DLD1 (cell line): Measurements from ENCODE around the gene VSTM2L.
"Not testable (repeated sequence)": the region's sequence is repeated elsewhere in the genome, so short reads cannot be mapped to it uniquely, and the experiment has no call there.

Experiments used
- in situ Hi-C: cut with HindIII; loops from 2 replicates; pipeline ENCODE4 v1.10.0; 2017; ENCODE audit warnings: low sequenced_read_pairs

Gene VSTM2L

DNA sequence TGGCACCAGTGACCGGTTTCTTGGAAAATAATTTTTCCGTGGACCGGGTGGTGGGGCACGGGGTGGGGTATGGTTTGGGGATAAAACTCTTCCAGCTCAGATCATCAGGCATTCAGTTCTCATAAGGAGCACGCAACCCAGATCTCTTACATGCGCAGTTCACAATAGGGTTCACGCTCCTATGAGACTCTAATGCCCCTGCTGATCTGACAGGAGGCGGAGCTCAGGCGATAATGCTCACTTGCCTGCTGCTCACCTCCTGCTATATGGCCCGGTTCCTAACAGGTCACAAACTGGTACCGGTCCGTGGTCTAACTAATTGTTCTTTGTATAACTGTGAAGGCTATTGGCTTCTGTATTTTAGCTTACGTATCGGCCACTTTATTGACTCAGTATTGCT lies 51.7 kb downstream of the VSTM2L start:
- in situ Hi-C loops: no loop called here

GRCh38 chr20:37955511-37955910 lies 52.6 kb downstream of the VSTM2L start:
- in situ Hi-C loops: no loop called here

- in situ Hi-C loops: no loop called here
Observed at GRCh38 chr20:37956107-37956585, 53.2 kb downstream of the VSTM2L start.

- in situ Hi-C loops: no loop called here
Observed at GRCh38 chr20:37958856-37959520, 56.1 kb downstream of the VSTM2L start.

- in situ Hi-C loops: no loop called here
Observed at GRCh38 chr20:37961066-37961465, 58.1 kb downstream of the VSTM2L start.

DNA sequence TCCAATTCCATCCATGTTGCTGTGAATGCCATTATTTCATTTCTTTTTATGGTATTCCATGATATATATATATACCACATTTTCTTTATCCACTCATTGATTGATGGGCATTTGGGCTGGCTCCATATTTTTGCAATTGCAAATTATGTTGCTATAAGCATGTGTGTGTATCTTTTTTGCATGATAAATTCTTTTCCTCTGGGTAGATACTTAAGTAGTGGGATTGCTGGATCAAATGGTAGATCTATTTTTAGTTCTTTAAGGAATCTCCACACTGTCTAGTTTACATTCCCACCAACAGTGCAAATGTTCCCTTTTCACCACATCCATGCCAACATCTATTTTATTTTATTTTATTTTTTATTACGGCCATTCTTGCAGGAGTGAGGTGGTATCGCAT lies 60.6 kb downstream of the VSTM2L start:
- in situ Hi-C loops: not testable (repeated sequence)

GRCh38 chr20:37968841-37969401 lies 66.0 kb downstream of the VSTM2L start:
- in situ Hi-C loops: no loop called here

DNA sequence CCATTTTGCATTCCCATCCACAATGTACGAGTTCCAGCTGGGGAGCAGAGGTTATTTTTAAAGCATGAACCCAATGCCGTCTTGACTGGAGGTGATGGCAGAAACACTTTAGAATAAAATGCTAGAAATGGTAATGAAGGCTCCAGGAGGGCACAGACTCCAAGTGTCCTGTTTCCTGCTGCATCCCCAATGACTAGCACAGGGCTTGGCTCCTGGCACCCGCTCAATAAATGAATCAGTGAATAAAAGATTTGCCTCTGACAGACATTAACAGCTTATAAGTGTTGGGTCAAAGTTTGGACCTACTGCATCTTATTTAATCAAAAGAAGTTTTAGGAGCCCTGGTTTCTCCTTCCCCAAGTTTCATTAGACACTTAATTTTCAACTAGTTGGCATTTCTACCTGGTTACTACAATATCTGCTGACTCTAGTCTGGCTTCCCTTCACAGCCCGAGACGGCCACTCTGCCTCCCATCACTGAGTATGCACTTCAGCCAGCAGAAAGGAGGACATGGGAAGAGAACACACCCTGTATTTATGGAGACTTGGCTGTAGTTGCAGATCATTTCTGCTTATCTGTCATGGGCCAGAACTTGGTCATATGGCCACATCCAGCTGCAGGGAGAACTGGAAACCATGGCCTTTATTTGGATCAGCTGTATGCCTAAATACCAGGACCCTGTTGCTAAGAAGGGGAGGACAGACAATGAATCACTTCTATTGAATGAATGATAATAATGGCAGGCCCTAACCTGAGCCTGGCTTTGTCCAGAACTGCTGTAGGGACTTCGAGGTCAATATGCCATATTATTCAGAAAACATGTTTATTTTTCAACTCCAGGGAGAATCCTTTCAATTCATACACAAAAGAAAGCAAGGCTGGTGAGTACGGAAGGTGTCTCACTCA lies 67.3 kb downstream of the VSTM2L start:
- in situ Hi-C loops: no loop called here

- in situ Hi-C loops: no loop called here
Observed at GRCh38 chr20:37970856-37971245, 67.9 kb downstream of the VSTM2L start.

DNA sequence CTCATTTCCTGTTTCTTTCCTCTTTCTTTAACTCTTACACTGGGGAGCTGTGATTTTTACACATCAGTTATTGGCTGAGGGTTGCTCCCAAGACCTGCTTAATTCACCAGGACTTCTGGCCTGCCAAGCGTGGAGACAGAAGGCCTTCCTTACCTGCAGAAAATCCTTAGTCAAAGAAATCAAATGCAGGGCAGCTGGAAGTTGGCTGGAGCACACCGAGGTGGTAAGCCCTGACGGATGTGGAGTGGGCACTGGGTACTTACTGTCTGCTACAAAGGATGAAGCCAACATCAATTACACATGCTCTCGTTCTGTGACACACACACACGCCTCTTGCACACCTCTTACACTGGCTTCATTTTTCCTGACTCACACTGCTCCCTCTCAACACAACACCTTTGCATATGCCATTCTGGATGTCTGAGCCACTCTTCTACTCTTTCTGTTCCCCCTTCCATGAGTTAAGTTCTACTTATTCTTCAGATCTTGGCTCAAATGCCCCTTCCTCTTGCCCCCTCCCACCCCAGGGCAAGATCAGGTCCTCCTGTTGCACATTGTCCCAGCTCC lies 68.7 kb downstream of the VSTM2L start:
- in situ Hi-C loops: no loop called here

DNA sequence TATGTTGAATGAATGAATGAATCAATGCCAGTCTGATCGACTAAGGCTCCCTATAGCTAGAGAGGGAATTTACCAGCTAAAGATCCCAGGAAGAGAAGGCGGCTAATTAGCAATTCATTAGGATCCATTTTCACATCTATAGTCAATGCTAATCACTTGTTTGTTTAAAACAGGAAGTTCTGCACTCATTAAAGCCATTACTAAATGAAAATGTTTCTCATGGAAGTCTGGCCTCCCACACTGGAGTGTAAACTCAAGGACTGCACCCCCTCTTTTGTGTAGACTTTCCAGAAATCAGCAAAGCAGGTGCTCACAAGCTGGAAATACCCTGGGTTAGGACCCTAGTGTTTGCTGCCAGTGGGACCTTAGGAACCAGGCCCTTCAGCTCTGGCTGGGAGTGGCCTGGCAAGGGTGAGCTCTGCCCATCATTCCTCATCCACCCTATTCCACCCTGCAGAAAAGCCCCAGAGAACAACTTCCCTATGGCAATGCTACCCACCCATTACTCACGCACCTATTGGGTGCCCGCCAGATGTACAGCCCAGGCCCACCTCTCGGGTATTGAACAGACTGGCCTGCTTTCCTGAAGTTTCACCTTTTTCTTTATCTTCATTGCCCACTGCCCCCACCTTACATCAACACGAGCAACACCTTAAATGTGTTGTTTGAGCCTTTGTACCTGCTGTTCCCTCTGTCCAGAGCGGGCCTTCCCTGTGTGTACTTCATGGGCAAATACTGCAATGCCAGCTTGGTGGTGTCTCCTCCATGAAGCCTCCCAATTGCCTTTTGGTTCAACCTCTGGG lies 69.5 kb downstream of the VSTM2L start:
- in situ Hi-C loops: no loop called here

DNA sequence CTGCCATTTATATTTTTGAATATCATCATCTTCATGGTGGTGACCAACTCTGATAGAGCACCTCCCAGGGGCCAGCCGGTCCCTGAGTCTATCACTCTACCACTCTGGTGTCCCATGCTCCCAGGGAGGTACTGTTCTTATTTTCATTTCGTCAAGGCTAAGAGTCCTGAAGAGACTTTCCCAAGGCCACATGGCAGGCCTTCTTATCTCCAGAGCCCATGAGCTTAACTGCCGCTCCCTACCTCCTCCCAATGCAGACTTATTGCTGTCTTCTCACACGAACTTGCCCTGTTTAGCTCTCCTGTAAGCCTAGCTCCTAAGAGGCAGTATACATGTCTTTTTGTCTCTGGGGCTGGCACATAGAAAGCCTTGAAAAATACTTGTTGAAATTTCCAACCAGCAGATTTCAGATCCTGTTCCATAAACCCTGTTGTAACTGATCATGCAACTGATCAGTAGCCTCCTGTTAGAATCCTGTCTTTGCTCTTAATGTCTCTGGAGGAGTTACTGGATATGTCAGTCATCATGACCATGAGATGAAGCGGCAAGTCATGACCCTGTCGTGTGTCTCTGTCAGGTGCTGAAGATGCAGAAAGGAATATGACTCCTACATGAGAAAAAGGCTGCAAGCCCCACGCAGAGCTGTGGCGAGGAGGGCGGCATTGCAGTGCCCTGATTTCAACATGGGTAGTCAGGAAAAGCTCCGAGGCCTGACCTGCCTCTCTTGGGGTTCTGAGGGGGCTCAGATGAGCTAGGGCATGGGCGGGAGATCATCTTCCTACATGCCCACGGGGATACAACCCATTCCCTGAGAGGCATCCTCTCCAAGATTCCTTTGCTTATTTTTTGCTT lies 70.4 kb downstream of the VSTM2L start:
- in situ Hi-C loops: no loop called here

- in situ Hi-C loops: no loop called here
Observed at GRCh38 chr20:37976887-37977286, 74.0 kb downstream of the VSTM2L start.

- in situ Hi-C loops: no loop called here
Observed at GRCh38 chr20:37977338-37977737, 74.4 kb downstream of the VSTM2L start.

DNA sequence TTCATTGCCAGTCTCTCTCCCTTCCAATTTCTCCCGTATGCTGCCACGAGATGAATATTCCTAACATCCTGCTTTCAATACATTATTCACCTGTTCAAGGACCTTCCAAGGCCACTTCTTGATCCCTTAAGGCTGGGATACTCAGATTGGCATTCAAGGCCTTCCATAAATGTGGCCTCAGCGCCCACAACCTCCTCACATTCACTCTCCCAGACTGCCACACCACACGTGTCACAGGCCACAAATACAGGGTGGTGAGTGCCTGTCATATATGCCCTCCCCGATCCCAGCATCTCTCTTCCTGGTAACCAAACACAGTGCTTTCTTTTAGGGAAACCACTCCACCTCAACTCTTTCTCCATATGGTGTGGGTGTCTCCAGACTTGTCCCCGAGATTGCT lies 74.9 kb downstream of the VSTM2L start:
- in situ Hi-C loops: no loop called here

DNA sequence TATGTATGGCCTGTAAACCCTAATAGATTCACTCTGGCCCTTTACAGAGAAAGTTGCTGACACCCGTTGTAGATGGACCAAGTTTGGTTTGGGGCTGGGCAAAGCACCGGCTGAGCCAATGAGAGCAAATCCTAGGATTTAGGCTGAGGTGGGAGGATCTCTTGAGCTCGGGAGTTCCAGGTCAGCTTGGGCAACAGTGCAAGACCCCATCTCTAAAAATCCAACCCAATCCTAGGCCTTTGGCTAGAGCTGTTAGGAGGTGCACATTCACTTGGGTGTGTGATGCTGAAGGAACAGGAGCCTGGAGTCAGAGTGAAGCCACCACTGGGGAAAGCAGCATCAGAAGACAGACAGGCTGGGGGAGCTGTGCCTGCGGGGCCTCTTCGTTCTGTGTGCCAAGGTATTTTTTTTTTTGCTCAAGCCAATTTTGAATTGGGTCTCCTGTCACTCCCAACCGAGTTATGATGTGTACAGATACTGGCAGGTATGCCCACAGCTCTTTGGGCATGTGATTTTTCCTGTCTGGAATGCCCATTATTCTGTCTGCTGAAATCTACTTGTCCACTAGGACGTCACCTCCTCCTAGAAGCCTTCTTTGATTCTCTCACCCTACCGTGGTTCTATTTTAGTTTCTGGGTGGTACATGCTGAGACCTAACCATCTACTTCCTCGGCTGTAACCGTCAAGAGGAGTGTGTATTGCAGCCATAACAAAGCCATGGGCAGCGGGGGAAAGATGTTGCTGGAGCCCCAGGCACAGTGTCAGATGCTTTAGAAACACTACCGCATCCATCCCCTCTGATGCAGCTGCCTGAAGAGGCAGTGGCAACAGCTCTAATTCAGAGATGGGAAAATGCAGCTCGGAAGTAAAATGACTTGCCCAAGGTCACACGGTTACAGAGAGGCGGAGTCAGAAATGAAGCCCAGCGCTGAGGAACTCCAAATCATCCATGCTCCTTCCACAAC lies 76.4 kb downstream of the VSTM2L start:
- in situ Hi-C loops: no loop called here

- in situ Hi-C loops: no loop called here
Observed at GRCh38 chr20:37980383-37980782, 77.5 kb downstream of the VSTM2L start.

GRCh38 chr20:37980876-37981275 lies 77.9 kb downstream of the VSTM2L start:
- in situ Hi-C loops: no loop called here

GRCh38 chr20:37981568-37981967 lies 78.6 kb downstream of the VSTM2L start:
- in situ Hi-C loops: no loop called here
